Liver (tissue), 3 donors: ENCODE data around the gene KLK14.

Experiments used
- ATF3 ChIP-seq: IDR thresholded peaks from 2 replicates; pipeline ENCODE4 v1.6.1; 2016; ENCODE audit warnings: antibody characterized with exemption
- CTCF ChIP-seq: fragments of 150-350 bp; IDR thresholded peaks from 2 replicates; pipeline ENCODE4 v1.5.1; 2017; ENCODE audit warnings: improper control_type of control experiment, low read depth, low read length; ENCODE audit not compliant: missing input control
- EGR1 ChIP-seq, 2 donors: IDR thresholded peaks; 2 replicates each; pipeline ENCODE4 v1.6.1; 2016 to 2018; ENCODE audit warnings: antibody characterized with exemption in 2 of 2, low read depth in 2 of 2
- FOXA1 ChIP-seq: IDR thresholded peaks from 2 replicates; pipeline ENCODE4 v1.6.1; 2016; ENCODE audit warnings: antibody characterized with exemption
- GABPA ChIP-seq, 2 donors: IDR thresholded peaks in 1 of 2; conservative IDR thresholded peaks in 1 of 2; 2 replicates each; pipeline ENCODE4 v1.6.1; 2016; ENCODE audit warnings: antibody characterized with exemption in 2 of 2, mild to moderate bottlenecking in 1 of 2, moderate library complexity in 1 of 2
- JUND ChIP-seq, 2 donors: IDR thresholded peaks; 2 replicates each; pipeline ENCODE4 v1.6.1; 2016; ENCODE audit warnings: antibody characterized with exemption in 2 of 2
- RAD21 ChIP-seq, 2 donors: IDR thresholded peaks; 2 replicates each; pipeline ENCODE4 v1.6.1; 2016; ENCODE audit warnings: antibody characterized with exemption in 2 of 2, mild to moderate bottlenecking in 2 of 2
- SP1 ChIP-seq: IDR thresholded peaks from 2 replicates; pipeline ENCODE4 v1.6.1; 2018; ENCODE audit warnings: antibody characterized with exemption, mild to moderate bottlenecking
- TAF1 ChIP-seq: conservative IDR thresholded peaks from 2 replicates; pipeline ENCODE4 v1.6.1; 2016; ENCODE audit warnings: antibody characterized with exemption, mild to moderate bottlenecking
- YY1 ChIP-seq: IDR thresholded peaks from 2 replicates; pipeline ENCODE4 v1.6.1; 2016; ENCODE audit warnings: antibody characterized with exemption, mild to moderate bottlenecking
- TF ChIP-seq, protein P1 (sequence below): IDR thresholded peaks from 2 replicates; pipeline ENCODE4 v1.6.1; 2016; ENCODE audit warnings: antibody characterized with exemption
- TF ChIP-seq, protein P2 (sequence below): IDR thresholded peaks from 2 replicates; pipeline ENCODE4 v1.6.1; 2016; ENCODE audit warnings: antibody characterized with exemption, mild to moderate bottlenecking
- TF ChIP-seq, protein P3 (sequence below): IDR thresholded peaks from 2 replicates; pipeline ENCODE4 v1.6.1; 2016; ENCODE audit warnings: antibody characterized with exemption
- donor health status: healthy.
- donor health status: healthy.

GRCh38 chr19:51071095-51071405, 11.6 kb downstream of the KLK14 start:
- TF ChIP-seq CTCF: no peak
- TF ChIP-seq YY1: no peak
- no peak for TF ChIP-seq ATF3
- TF ChIP-seq TAF1: no peak
- TF ChIP-seq EGR1 (IDR thresholded peaks at IDR 0.05; ENCODE audit: low read depth in 2 of 2): no peak
- TF ChIP-seq SP1: no peak
- TF ChIP-seq JUND (IDR thresholded peaks at IDR 0.05): no peak
- no peak for TF ChIP-seq FOXA1
- TF ChIP-seq, protein P1, sequence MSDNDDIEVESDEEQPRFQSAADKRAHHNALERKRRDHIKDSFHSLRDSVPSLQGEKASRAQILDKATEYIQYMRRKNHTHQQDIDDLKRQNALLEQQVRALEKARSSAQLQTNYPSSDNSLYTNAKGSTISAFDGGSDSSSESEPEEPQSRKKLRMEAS: no peak
- TF ChIP-seq, protein P2, sequence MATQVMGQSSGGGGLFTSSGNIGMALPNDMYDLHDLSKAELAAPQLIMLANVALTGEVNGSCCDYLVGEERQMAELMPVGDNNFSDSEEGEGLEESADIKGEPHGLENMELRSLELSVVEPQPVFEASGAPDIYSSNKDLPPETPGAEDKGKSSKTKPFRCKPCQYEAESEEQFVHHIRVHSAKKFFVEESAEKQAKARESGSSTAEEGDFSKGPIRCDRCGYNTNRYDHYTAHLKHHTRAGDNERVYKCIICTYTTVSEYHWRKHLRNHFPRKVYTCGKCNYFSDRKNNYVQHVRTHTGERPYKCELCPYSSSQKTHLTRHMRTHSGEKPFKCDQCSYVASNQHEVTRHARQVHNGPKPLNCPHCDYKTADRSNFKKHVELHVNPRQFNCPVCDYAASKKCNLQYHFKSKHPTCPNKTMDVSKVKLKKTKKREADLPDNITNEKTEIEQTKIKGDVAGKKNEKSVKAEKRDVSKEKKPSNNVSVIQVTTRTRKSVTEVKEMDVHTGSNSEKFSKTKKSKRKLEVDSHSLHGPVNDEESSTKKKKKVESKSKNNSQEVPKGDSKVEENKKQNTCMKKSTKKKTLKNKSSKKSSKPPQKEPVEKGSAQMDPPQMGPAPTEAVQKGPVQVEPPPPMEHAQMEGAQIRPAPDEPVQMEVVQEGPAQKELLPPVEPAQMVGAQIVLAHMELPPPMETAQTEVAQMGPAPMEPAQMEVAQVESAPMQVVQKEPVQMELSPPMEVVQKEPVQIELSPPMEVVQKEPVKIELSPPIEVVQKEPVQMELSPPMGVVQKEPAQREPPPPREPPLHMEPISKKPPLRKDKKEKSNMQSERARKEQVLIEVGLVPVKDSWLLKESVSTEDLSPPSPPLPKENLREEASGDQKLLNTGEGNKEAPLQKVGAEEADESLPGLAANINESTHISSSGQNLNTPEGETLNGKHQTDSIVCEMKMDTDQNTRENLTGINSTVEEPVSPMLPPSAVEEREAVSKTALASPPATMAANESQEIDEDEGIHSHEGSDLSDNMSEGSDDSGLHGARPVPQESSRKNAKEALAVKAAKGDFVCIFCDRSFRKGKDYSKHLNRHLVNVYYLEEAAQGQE: no peak
- no peak for TF ChIP-seq RAD21 (IDR thresholded peaks at IDR 0.05)
- TF ChIP-seq, protein P3, sequence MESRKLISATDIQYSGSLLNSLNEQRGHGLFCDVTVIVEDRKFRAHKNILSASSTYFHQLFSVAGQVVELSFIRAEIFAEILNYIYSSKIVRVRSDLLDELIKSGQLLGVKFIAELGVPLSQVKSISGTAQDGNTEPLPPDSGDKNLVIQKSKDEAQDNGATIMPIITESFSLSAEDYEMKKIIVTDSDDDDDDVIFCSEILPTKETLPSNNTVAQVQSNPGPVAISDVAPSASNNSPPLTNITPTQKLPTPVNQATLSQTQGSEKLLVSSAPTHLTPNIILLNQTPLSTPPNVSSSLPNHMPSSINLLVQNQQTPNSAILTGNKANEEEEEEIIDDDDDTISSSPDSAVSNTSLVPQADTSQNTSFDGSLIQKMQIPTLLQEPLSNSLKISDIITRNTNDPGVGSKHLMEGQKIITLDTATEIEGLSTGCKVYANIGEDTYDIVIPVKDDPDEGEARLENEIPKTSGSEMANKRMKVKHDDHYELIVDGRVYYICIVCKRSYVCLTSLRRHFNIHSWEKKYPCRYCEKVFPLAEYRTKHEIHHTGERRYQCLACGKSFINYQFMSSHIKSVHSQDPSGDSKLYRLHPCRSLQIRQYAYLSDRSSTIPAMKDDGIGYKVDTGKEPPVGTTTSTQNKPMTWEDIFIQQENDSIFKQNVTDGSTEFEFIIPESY: no peak
- no peak for TF ChIP-seq GABPA (IDR thresholded peaks at IDR 0.05 in 1 of 2, conservative IDR thresholded peaks at IDR 0.05 in 1 of 2)
